ENCODE results near the gene SAXO2.
"Not testable (repeated sequence)": the region's sequence is repeated elsewhere in the genome, so short reads cannot be mapped to it uniquely, and the experiment has no call there.

DNA sequence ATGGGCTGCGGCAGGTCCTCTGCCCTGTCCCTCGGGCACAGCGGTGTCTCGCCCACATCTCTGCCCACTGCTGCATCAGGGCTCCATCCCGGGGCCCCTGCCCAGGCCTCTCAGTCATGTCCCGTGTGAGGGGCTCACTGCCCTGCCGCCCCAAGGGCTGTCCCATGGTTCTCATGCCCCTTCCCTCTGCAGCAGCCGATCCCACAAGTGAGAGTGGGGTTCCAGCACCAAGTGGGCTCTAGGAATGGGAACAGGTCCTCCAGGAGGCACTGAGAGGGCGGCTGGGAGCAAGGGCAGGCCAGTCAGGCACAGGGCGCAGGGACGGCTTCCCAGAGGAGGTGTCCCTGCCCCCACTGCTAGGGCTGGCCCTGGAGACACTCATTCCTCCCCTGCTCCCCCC, 68.3 kb downstream of the SAXO2 start:
- TF ChIP-seq, protein P1, sequence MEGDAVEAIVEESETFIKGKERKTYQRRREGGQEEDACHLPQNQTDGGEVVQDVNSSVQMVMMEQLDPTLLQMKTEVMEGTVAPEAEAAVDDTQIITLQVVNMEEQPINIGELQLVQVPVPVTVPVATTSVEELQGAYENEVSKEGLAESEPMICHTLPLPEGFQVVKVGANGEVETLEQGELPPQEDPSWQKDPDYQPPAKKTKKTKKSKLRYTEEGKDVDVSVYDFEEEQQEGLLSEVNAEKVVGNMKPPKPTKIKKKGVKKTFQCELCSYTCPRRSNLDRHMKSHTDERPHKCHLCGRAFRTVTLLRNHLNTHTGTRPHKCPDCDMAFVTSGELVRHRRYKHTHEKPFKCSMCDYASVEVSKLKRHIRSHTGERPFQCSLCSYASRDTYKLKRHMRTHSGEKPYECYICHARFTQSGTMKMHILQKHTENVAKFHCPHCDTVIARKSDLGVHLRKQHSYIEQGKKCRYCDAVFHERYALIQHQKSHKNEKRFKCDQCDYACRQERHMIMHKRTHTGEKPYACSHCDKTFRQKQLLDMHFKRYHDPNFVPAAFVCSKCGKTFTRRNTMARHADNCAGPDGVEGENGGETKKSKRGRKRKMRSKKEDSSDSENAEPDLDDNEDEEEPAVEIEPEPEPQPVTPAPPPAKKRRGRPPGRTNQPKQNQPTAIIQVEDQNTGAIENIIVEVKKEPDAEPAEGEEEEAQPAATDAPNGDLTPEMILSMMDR (IDR thresholded peaks at IDR 0.05; ENCODE audit: borderline replicate concordance, extremely low read depth, low read length, poor library complexity, severe bottlenecking), result not testable (repeated sequence)
- TF ChIP-seq EZH2 (IDR thresholded peaks at IDR 0.05; ENCODE audit: borderline replicate concordance, low read depth, low read length, severe bottlenecking), result not testable (repeated sequence)
